GM21737 (cell line): ENCODE data around the gene METTL23.

Experiments used
- ATAC-seq: cut with Tn5 transposase; IDR thresholded peaks from one replicate; pipeline ENCODE4 v1.9.1; 2021; ENCODE audit warnings: mild to moderate bottlenecking, moderate library complexity; ENCODE audit not compliant: unreplicated experiment

METTL23 gene

DNA sequence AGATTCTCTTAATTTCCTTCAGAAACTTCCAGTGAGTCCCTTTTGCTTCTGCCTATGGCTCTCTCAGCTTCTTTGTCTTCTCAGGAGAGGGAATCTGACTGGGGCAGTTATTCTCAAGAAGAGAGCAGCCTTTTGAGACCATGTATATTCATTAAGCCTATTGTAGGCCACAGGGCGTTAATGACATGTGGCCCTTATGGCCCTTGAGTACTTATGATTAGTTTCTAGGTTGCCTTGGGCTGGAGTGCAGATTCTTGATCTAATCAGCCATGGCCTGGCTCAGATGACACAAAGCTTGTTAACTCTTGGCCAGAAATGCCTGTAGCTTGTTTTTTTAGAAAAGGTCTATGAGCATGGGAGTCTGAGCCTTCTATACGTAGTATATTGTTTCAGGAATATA, 28.6 kb downstream of the METTL23 start:
- no peak for ATAC-seq

DNA sequence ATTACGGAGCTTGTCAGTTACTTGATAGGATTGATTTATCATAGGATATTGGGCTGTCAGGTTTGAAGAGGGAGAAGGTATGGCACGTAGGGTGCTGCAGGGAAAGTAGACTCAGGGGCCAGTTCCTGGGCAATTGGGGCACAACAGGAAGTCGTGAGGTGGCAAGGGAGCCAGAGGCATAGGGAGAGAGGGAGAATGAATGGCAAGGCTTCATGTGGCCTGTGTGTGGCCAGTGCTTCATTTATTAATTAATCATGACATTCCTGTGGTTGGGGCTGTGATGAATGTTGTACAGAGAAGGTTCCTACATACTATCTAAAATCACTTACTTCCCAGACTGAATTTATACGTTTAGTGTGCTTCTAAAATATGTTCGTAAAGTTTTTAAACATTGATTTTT, 30.6 kb downstream of the METTL23 start:
- ATAC-seq: no peak

DNA sequence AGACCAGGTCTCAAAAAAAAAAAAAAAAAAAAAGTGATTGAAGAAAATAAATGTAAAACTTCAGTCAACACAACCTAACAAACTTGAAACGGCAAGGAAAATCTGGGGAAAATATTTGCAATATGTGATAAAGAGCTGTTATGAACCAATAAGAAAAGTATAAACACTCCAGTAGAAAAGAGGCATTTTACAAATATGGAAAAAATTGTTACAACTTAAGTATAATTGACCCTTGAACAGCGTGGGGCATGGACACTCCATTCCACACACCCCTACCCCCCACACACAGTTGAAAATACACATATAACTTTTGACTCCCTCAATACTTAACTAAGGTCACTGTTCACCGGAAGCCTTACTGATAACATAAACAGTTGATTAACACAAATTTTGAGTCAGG, 31.9 kb downstream of the METTL23 start:
- ATAC-seq: no peak

DNA sequence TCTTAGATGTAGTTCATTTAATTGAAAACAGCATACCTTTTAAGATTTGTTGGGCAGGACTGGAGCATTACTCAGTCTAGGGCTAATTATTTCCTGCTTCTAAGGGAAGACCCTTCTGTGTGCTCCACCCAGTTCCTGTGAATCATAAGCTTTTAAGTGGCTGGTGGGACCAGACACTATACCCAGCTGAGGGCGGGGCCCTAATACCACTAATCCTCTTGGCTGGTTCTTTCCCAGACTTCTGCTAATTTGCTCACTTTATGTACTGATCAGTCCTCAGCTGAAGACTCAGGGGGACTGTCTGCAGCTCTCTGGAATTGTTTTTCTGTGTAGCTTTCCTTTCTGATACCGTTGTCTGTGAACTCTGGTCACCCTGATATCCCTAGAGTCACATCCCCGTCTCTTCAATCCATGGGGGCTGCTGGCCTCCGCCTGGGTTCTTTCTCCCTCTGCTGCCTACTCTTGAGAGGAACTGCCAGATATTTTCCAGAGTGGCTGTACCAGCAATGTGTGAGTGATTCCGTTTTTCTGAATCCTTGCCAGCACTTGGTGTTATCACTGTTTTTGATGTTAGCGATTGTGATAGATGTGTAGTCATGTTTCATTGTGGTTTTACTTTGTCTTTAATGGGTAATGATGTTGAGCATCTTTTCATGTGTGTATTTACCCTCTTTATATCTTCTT, 46.3 kb downstream of the METTL23 start:
- no peak for ATAC-seq

DNA sequence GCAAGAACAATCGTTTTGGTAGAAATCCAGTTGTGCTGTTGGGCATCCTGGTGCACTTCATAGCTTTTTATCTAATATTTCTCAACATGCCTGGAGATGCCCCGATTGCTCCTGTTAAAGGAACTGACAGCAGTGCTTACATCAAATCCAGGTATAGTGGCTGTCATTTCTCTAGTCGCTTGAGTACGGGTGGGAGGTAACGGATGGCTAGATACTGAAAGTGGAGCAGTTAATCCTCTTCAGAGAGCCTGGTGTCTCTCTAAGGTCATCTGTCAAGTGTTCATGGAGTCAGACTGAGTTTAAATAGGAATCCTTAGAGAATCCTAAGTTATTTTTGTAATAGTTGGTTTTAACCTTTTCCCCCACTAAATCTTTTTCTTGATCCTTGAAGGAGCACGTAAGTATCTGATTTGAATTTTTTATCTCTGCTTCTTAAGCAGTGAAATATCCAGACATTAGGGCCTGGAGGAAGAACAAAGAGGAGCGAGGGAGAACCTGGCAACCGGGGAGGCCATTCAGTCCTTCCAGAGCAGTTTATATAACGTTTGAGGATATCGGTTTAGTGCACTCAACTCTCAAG, 48.5 kb downstream of the METTL23 start:
- ATAC-seq: no peak

DNA sequence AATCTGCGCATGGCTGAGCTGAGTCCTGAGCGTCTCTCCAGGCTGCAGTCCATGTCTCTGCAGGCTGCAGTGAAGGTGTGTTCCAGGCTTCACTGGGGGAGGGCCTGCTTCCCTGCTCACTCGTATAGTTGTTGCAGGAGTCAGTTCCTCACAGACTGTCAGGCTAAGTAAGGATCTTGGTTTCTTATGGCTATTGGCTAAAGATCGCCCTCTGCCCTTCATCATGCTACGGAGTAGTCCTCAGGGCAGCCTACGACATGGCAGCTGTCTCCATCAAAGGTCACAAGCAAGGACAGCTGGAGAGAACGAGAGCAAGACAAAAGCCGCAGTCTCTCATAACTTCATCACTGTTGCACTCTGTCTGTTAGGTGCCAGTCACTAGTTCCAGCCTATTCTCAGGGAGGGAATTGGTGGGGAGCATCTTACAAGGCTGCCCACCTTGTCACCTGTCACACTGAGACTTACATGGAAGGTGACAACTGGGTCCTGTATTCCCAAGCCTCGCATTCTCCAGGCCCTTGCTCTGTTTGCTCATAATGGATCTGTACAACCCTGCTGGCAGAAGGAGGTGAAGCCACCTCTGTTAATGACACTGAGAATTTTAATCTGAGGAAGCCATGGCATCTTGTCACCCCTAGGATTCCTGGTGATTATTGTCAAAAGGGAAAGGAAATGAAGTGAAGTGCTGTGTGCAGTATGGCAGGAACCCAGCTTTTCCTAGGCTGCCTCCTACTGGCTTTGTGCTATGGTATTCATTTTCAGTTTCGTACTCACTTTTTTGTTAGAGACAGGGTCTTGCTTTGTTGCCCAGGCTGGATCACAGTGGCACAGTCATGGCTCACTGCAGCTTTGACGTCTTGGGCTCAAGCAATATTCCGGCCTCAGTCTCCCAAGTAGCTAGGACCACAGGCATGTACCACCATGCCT, 54.7 kb downstream of the METTL23 start:
- ATAC-seq: no peak

DNA sequence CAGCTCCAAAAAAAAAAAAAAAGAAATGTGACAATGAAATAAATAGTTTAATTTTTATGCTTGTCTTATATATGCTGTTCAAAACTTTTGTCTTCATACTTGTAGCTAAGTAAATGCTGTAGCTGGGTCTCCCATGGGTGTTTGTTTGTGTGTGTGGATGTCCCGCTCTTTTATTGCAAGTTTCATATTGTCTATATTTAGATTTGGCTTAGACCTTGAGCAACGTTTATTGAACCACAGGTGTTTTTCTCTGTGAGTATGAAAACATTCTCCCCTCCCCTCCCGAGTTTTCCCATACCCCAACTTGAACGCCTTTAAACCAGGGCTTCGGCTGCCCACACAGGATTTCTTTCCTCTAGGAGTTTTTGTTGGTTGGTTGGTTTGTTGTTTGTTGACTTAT, 56.5 kb downstream of the METTL23 start:
- no peak for ATAC-seq
